CD14-positive monocyte (primary cell): Measurements from ENCODE around the gene FAP. TPM values are rescaled to one million over a fixed set of nuclear protein-coding genes. Genes with fewer than 3 reads are reported as not detected.

Source experiments
- DNase-seq, 3 donors: peaks; one replicate each; pipeline ENCODE4 v3.0.0-alpha.2; 2011 to 2022
- H2AFZ ChIP-seq: 2 replicates; pipeline ENCODE4 v1.6.0; 2012; ENCODE audit warnings: mild to moderate bottlenecking, low read depth, low read length, inconsistent platforms; ENCODE audit not compliant: insufficient read depth, poor library complexity, severe bottlenecking
- H3K27ac ChIP-seq, 2 donors: 1 replicate in 1 of 2; 2 replicates in 1 of 2; pipeline ENCODE4 v1.5.1; 2012 to 2013; ENCODE audit warnings: low read length in 2 of 2, control low read depth in 1 of 2, inconsistent platforms in 1 of 2, low read depth in 1 of 2, mild to moderate bottlenecking in 1 of 2
- H3K27me3 ChIP-seq, 2 donors: one replicate each; pipeline versions ENCODE4 v1.6.0 to v1.6.1; 2011 to 2013; ENCODE audit warnings: low read length in 2 of 2; ENCODE audit not compliant: control insufficient read depth in 2 of 2, insufficient read depth in 2 of 2
- H3K36me3 ChIP-seq, 2 donors: replicated peaks in 1 of 2; 1 replicate in 1 of 2; 2 replicates in 1 of 2; pipeline versions ENCODE4 v1.5.1 to v1.6.1; 2012 to 2013; ENCODE audit warnings: low read length in 2 of 2, control low read depth in 1 of 2, inconsistent platforms in 1 of 2, mild to moderate bottlenecking in 1 of 2; ENCODE audit not compliant: insufficient read depth in 2 of 2, control insufficient read depth in 1 of 2
- H3K4me1 ChIP-seq, 2 donors: 1 replicate in 1 of 2; 2 replicates in 1 of 2; pipeline versions ENCODE4 v1.5.1 to v1.6.1; 2012 to 2013; ENCODE audit warnings: low read length in 2 of 2, control low read depth in 1 of 2, inconsistent platforms in 1 of 2, mild to moderate bottlenecking in 1 of 2, moderate library complexity in 1 of 2; ENCODE audit not compliant: insufficient read depth in 2 of 2, control insufficient read depth in 1 of 2
- H3K4me2 ChIP-seq: replicated peaks from 2 replicates; pipeline ENCODE3; 2012; ENCODE audit warnings: low read length, moderate library complexity, mild to moderate bottlenecking; ENCODE audit not compliant: poor library complexity, severe bottlenecking; ENCODE audit errors: extremely low read depth
- H3K4me3 ChIP-seq, 3 experiments: fragments of 200-600 bp in 1 of 3; sonication (generic) in 1 of 3; replicated peaks in 1 of 3; 1 replicate in 2 of 3; 2 replicates in 1 of 3; pipeline ENCODE4 v1.5.1; 2011 to 2013; ENCODE audit warnings: low read length in 3 of 3, mild to moderate bottlenecking in 3 of 3, control low read depth in 2 of 3, low read depth in 2 of 3, inconsistent platforms in 1 of 3, moderate library complexity in 1 of 3
- H3K79me2 ChIP-seq: 2 replicates; pipeline ENCODE4 v1.6.0; 2012; ENCODE audit warnings: mild to moderate bottlenecking, control low read depth, inconsistent platforms, low read length, moderate library complexity; ENCODE audit not compliant: insufficient read depth
- H3K9ac ChIP-seq: 2 replicates; pipeline ENCODE4 v1.6.0; 2017; ENCODE audit warnings: low read length, mild to moderate bottlenecking; ENCODE audit not compliant: insufficient read depth, poor library complexity, severe bottlenecking
- H3K9me3 ChIP-seq, 2 donors: replicated peaks in 1 of 2; 1 replicate in 1 of 2; 2 replicates in 1 of 2; pipeline versions ENCODE4 v1.5.1 to v1.6.1; 2012 to 2013; ENCODE audit warnings: low read length in 2 of 2, control low read depth in 1 of 2; ENCODE audit not compliant: control insufficient read depth in 1 of 2, insufficient read depth in 1 of 2
- H4K20me1 ChIP-seq: 2 replicates; pipeline ENCODE4 v1.6.0; 2012; ENCODE audit warnings: mild to moderate bottlenecking, low read length, control low read depth, moderate library complexity; ENCODE audit not compliant: insufficient read depth
- H3K27ac Mint-ChIP-seq, 7 donors: one replicate each; pipeline ENCODE4 v1.8.0; 2020; ENCODE audit warnings: mild to moderate bottlenecking in 7 of 7, mixed read lengths in 7 of 7, moderate library complexity in 6 of 7, inconsistent platforms in 2 of 7
- H3K27me3 Mint-ChIP-seq, 3 donors: one replicate each; pipeline ENCODE4 v1.8.0; 2021 to 2022; ENCODE audit warnings: low read depth in 3 of 3, mild to moderate bottlenecking in 3 of 3, mixed read lengths in 3 of 3, moderate library complexity in 3 of 3, inconsistent platforms in 1 of 3
- H3K36me3 Mint-ChIP-seq, 2 donors: one replicate each; pipeline ENCODE4 v1.8.0; 2020; ENCODE audit warnings: mixed read lengths in 2 of 2, inconsistent platforms in 1 of 2, mild to moderate bottlenecking in 1 of 2
- H3K4me1 Mint-ChIP-seq: one replicate; pipeline ENCODE4 v1.8.0; 2020; ENCODE audit warnings: mild to moderate bottlenecking, mixed read lengths
- H3K4me3 Mint-ChIP-seq, 2 donors: one replicate each; pipeline ENCODE4 v1.8.0; 2020; ENCODE audit warnings: mild to moderate bottlenecking in 2 of 2, mixed read lengths in 2 of 2, moderate library complexity in 1 of 2
- H3K9me3 Mint-ChIP-seq, 7 donors: one replicate each; pipeline ENCODE4 v1.8.0; 2020 to 2022; ENCODE audit warnings: mixed read lengths in 7 of 7, mild to moderate bottlenecking in 6 of 7, moderate library complexity in 6 of 7, inconsistent platforms in 2 of 7
- CTCF ChIP-seq: fragments of 200-600 bp; IDR thresholded peaks from one replicate; pipeline ENCODE4 v1.8.0; 2022; ENCODE audit warnings: antibody characterized with exemption, mild to moderate bottlenecking
- WGBS: methylation state at CpG from one replicate; pipeline ENCODE4 v1.1.5; 2013; ENCODE audit warnings: missing lambda C conversion rate; ENCODE audit not compliant: insufficient coverage; 5-methylcytosine and 5-hydroxymethylcytosine counted together
- intact Hi-C, 2 donors: fragments of 100-400 bp; cut with micrococcal nuclease; formaldehyde crosslinking; loops; one replicate each; pipeline versions ENCODE4 v1.15.0 to v1.15.1; 2023
- polyA plus RNA-seq, 3 donors: library from polyadenylated mRNA; depleted of rRNA in 1 of 3; unstranded in 2 of 3; stranded (reverse) in 1 of 3; fragments of 300-500 nt in 2 of 3; fragments of >200 nt in 1 of 3; fragmentation: Illumina TruSeq in 2 of 3; gene quantifications; 1 replicate in 2 of 3; 2 replicates in 1 of 3; pipeline ENCODE4 v1.2.3, GENCODE V29; 2012 to 2021

Gene FAP
- polyA plus RNA-seq, 3 donors: not detected

GRCh38 chr2:162254236-162254871 lies 11.1 kb upstream of the FAP start:
- intact Hi-C loops: no loop called here
- H3K27me3 ChIP-seq: no peaks in the 10 kb centered on the region

GRCh38 chr2:162253435-162253834 lies 10.2 kb upstream of the FAP start:
- no peak for TF ChIP-seq CTCF
- intact Hi-C loops: no loop called here

More at GRCh38 chr2:162254236-162254871, 11.1 kb upstream of the FAP start:
- TF ChIP-seq CTCF: no peak
- H3K4me1 Mint-ChIP-seq: peaks cover 39% of the 10 kb centered on the region
- H3K9me3 ChIP-seq: peaks cover 0 to 7% of the 10 kb centered on the region in 2 donors
- peaks cover 3 to 12% (median 7%) of the 10 kb centered on the region in 7 donors for H3K9me3 Mint-ChIP-seq
- H2AFZ ChIP-seq: peak overlapping the region; percentile 30
- no CpG with 5 or more reads among the region's 2 CpGs for whole genome bisulfite sequencing
- no peaks in the 10 kb centered on the region for H3K36me3 ChIP-seq
- H3K4me2 ChIP-seq: no peak overlapping the region
- no peaks in the 10 kb centered on the region for H4K20me1 ChIP-seq
- no peaks in the 10 kb centered on the region for H3K79me2 ChIP-seq
- H3K4me3 Mint-ChIP-seq: no peak overlapping the region
- H3K4me3 ChIP-seq: no peak overlapping the region
- peak overlapping the region in 1 of 2 donors; percentile 44 for H3K27ac ChIP-seq
- peak overlapping the region in 6 of 7 donors; percentile 17 to 87 (median 72) for H3K27ac Mint-ChIP-seq
- peaks cover 0 to 2% (median 0%) of the 10 kb centered on the region in 3 donors for H3K27me3 Mint-ChIP-seq
- H3K9ac ChIP-seq: no peak overlapping the region
- peaks cover 18 to 31% of the 10 kb centered on the region in 2 donors for H3K4me1 ChIP-seq
- peak in 2 of 3 donors; percentile 33 to 35 for DNase-seq
- peaks cover 0 to 3% of the 10 kb centered on the region in 2 donors for H3K36me3 Mint-ChIP-seq

More at GRCh38 chr2:162253435-162253834, 10.2 kb upstream of the FAP start:
- Histone ChIP-seq H2AFZ (no peak overlapping the region), H3K36me3 (no peaks in the 10 kb centered on the region), H3K4me3 (no peak overlapping the region), H4K20me1 (no peaks in the 10 kb centered on the region), H3K4me1 (peaks cover 18 to 31% of the 10 kb centered on the region in 2 donors), H3K27me3 (no peaks in the 10 kb centered on the region), H3K9ac (no peak overlapping the region), H3K4me2 (no peak overlapping the region), H3K27ac (no peak overlapping the region), H3K9me3 (peaks cover 0 to 7% of the 10 kb centered on the region in 2 donors), H3K79me2 (no peaks in the 10 kb centered on the region)
- Mint-ChIP-seq H3K4me3 (no peak overlapping the region), H3K9me3 (peaks cover 3 to 12% (median 7%) of the 10 kb centered on the region in 7 donors), H3K36me3 (peaks cover 0 to 3% of the 10 kb centered on the region in 2 donors), H3K4me1 (peaks cover 35% of the 10 kb centered on the region), H3K27ac (peak overlapping the region in 2 of 7 donors; percentile 13 to 45), H3K27me3 (peaks cover 0 to 2% (median 0%) of the 10 kb centered on the region in 3 donors)
- no peak for DNase-seq
- 100% methylated on average over 1 of the region's 3 CpGs for WGBS
